GM19240 (cell line): ENCODE measurements around the gene PGLYRP2.

Experiments used
- DNase-seq: peaks from one replicate; pipeline ENCODE4 v3.0.0; 2011; ENCODE audit warnings: low spot score; ENCODE audit not compliant: insufficient read length

PGLYRP2 gene

GRCh38 chr19:15439078-15439799 is 40.1 kb downstream of the PGLYRP2 start:
- no peak for DNase-seq

- no peak for DNase-seq
Observed at GRCh38 chr19:15438577-15438976, 40.7 kb downstream of the PGLYRP2 start.

GRCh38 chr19:15438124-15438496 is 41.2 kb downstream of the PGLYRP2 start:
- no peak for DNase-seq

- no peak for DNase-seq
Observed at GRCh38 chr19:15437355-15438123, 41.8 kb downstream of the PGLYRP2 start.

GRCh38 chr19:15436826-15437110 is 42.5 kb downstream of the PGLYRP2 start:
- DNase-seq, result no peak

- no peak for DNase-seq
Observed at GRCh38 chr19:15436012-15436825, 43.1 kb downstream of the PGLYRP2 start.

GRCh38 chr19:15433519-15434069 is 45.7 kb downstream of the PGLYRP2 start:
- DNase-seq, result no peak

- peak; percentile 100 for DNase-seq
Observed at GRCh38 chr19:15432629-15433518, 46.4 kb downstream of the PGLYRP2 start.

- DNase-seq, result peak; percentile 81
Observed at GRCh38 chr19:15432018-15432494, 47.2 kb downstream of the PGLYRP2 start.

- DNase-seq, result no peak
Observed at GRCh38 chr19:15431396-15432017, 47.8 kb downstream of the PGLYRP2 start.

GRCh38 chr19:15430526-15431120 is 48.7 kb downstream of the PGLYRP2 start:
- DNase-seq, result no peak

GRCh38 chr19:15429825-15430467 is 49.4 kb downstream of the PGLYRP2 start:
- DNase-seq, result no peak

- DNase-seq, result no peak
Observed at GRCh38 chr19:15428956-15429824, 50.1 kb downstream of the PGLYRP2 start.

GRCh38 chr19:15427991-15428471 is 51.3 kb downstream of the PGLYRP2 start:
- DNase-seq, result no peak

GRCh38 chr19:15427350-15427700 is 52.0 kb downstream of the PGLYRP2 start:
- no peak for DNase-seq

GRCh38 chr19:15426485-15427349 is 52.6 kb downstream of the PGLYRP2 start:
- no peak for DNase-seq

- no peak for DNase-seq
Observed at GRCh38 chr19:15425321-15425950, 53.9 kb downstream of the PGLYRP2 start.
